CD4-positive, alpha-beta T cell treated with Interleukin-6 at 100 ng/mL for 8 hours (primary cell): ENCODE data around the gene SPACA5.
A peak's percentile ranks its signal among the peaks of the same experiment; 100 is the strongest.
"Not testable (repeated sequence)": the region's sequence is repeated elsewhere in the genome, so short reads cannot be mapped to it uniquely, and the experiment has no call there.

Experiments
- DNase-seq: peaks from one replicate; pipeline ENCODE4 v3.0.0-alpha.2; 2020; ENCODE audit warnings: mixed read lengths, low spot score

Gene SPACA5

GRCh38 chrX:48006688-48007087 lies at the start of gene SPACA5:
TSS of gene SPACA5 (plus strand) at chrX:48006988. CDS start at chrX:48007803, 815 bp downstream.
- not testable (repeated sequence) for DNase-seq

GRCh38 chrX:47958206-47958605 lies 48.6 kb upstream of the SPACA5 start:
- not testable (repeated sequence) for DNase-seq

DNA sequence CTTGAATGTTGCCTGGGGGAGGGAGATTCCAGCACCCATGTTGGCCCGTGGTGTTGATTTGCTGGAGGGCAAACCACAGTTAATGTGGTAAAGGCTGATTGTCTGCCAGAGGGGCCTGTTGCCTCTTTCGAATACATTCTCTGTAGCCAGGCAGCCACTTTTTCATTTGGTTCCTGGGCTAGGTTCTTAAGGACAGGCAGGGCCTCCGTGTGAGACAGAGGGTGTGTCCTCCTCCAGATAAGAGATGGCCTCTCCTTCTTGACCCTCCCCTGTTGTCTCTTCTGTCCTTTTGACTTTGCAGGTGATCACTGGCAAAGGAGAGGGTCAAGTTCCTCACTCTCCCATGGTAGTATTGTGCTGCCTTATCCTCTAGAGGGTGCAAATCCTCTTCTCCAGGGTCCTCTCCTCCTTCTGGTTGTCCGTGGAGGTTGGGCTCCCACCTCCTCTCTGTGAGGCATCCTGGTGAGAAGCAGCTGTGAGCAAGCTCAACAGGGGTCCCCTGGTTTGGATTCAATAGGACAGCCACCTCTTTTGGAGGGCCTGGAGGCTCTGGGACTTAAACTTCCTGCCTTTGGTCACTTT lies 47.9 kb upstream of the SPACA5 start:
- peak; percentile 35 for DNase-seq

GRCh38 chrX:47960406-47960805 lies 46.4 kb upstream of the SPACA5 start:
- DNase-seq: no peak

DNA sequence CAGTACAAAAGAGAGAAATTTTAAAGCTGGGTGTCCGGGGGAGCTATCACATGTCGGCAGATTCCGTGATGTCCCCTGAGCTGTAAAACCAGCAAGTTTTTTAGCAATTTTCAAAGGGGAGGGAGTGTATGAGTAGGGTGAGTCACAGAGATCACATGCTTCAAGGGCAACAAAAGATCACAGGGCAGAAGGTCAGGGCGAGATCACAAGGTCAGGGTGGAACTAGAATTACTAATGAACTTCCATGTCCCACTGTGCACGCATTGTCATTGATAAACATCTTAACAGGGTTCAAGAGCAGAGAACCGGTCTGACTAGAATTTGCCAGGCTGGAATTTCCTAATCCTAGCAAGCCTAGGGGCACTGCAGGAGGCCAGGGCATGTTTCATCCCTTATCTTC lies 45.0 kb upstream of the SPACA5 start:
- not testable (repeated sequence) for DNase-seq

DNA sequence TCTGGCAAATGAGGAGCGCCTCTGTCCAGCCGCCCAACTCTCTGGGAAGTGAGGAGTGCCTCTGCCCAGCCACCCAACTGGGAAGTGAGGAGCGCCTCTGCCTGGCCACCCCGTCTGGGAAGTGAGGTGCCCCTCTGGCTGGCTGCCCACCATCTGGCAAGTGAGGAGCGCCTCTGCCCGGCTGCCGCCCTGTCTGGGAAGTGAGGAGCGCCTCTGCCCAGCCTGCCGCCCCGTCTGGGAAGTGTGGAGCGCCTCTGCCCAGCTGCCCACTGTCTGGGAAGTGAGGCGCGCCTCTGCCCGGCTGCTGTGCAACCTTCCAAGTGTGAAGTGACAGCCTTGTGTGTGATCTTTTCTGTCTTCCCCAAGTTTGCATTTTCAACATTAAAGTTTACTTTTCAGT lies 41.3 kb upstream of the SPACA5 start:
- not testable (repeated sequence) for DNase-seq

- no peak for DNase-seq
These were observed 33.6 kb upstream of the SPACA5 start for GRCh38 chrX:47973235-47973634.

GRCh38 chrX:47976254-47977151 lies 30.3 kb upstream of the SPACA5 start:
- no peak for DNase-seq

- no peak for DNase-seq
These were observed 15.3 kb upstream of the SPACA5 start for GRCh38 chrX:47991263-47992094.

- DNase-seq: no peak
These were observed 14.8 kb upstream of the SPACA5 start for GRCh38 chrX:47992095-47992380.

- no peak for DNase-seq
These were observed 14.1 kb upstream of the SPACA5 start for GRCh38 chrX:47992669-47993068.

DNA sequence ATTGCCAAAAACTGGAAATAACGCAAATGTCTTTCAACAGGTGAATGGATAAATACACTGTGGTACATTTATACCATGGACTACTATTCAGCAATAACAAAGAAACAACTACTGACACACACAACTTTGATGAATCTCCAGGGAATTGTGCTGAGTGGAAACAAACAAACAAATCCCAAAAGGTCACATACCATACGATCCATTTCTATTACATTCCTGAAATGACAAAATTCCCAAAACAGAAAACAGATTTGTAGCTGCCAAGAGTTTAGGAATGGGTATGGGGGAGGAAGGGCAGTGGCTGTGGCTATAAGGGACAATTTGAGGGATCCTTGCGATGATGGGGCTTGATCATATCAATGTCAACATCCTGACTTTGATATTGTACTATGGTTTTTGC lies 5.5 kb upstream of the SPACA5 start:
- no peak for DNase-seq

- DNase-seq: no peak
These were observed 4.5 kb upstream of the SPACA5 start for GRCh38 chrX:48002319-48002718.

DNA sequence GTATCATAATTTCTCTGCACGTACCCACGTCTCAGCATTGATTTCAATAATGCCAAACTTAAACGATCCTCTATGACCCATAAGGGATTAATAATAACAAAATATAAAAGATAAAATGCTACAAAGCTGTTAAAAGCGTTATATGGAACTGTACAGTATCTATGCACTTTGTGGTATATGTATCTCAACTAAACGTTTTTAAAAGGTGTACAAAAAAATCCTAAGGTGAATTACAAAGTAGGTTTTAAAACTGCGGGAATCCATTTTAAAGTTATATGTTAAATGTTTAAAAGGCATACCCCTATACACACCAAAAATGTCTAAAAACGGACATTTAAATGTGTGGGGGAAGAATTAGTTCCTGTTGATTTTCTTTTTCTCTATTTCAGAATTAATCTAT lies 3.9 kb upstream of the SPACA5 start:
- DNase-seq: no peak

DNA sequence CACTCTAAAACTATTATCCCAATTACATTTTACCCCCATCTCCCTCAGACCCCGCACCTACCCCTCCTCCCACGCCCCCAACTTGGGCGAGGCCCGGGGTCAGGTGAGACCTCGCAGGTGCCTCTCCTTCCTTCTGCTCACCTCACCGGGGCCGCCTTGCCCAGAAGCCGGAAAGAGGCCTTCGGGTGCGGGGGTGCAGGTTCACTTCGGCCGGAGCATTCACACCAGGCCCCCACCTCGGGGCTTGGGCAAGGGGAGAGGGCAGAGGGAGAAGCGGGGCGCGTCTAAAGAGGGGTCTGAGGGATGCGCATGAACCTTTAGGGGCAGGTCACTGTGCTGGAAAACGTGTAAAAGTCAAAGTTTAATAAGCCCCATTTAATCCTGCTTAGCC lies 3.4 kb upstream of the SPACA5 start:
- DNase-seq: no peak

DNA sequence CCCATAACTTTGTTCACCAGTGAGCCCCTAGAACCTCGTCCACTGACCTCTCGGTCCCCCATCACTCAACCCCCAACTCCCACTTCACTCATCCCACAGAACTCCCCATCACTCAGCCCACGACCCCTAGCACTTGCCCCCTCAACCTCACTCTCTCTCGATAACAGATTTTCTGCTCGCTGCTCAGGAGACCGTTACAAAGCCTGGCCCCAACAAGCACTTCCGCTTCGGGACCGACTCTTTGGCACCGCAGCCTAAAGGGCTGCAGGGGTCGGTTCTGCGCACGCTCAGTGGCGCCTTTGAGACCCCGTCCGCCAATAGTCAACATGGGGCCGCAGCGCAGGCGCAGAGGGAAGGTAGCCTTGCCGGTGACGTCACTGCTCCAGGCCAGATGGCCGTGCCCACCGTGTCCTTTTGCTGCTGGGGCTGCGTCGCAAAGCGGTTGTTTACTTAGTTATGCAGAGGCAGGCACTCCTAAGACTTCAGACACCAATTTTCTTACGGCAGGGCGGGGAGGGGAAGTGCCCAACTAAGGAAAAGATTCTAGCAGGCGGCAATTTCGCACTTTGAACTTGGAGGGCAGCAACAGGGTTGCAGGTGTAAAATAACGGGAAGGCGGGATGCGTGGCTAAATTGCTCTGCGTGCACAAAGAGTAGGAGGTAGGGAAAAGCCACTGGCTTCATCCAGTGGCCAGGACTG lies 2.9 kb upstream of the SPACA5 start, which contains the start of gene ZNF182:
Gene ZNF182 (minus strand): TSS at position 232 of the 700 bp plus-strand sequence. CDS start 1,380 bp downstream, outside the sequence.
- peak; percentile 91 for DNase-seq

DNA sequence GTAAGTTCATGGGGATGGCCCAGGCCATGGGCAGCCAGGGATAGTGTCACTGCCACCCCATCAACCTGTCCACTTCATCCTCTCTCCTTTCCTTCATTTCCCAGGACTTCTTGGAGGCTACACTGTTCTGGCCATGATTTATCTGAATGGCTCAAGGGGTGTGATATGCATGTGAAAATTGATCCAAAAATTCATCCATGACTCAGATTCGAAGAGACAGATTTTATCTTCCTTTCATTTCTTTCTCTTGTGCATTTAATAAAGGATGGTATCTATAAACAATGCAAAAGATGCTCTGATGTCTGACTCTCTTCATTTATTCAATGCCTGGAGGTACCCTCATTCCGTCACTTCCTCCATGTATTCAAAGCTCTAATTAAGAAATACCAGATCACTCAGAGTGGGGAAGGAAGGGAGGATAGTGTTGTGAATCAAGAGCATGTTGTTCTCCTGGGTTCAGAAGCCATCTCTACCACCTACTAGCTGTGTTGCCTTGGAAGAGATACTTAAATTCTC lies 2.7 kb downstream of the SPACA5 start:
- not testable (repeated sequence) for DNase-seq

DNA sequence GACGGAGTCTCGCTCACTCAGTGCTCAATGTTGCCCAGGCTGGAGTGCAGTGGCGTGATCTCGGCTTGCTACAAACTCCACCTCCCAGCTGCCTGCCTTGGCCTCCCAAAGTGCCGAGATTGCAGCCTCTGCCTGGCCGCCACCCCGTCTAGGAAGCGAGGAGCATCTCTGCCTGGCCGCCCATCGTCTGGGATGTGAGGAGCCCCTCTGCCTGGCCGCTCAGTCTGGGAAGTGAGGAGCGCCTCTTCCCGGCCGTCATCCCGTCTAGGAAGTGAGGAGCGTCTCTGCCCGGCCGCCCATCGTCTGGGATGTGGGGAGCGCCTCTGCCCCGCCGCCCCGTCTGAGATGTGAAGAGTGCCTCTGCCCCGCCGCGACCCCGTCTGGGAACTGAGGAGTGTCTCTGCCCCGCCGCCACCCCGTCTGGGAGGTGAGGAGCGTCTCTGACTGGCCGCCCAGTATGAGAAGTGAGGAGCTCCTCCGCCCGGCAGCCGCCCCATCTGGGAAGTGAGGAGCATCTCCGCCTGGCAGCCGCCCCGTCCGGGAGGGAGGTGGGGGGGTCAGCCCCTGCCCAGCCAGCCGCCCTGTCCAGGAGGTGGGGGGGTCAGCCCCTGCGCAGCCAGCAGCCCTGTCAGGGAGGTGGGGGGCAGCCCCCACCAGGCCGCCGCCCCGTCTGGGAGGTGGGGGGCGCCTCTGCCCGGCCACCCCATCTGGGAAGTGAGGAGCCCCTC lies 10.0 kb downstream of the SPACA5 start:
- not testable (repeated sequence) for DNase-seq

DNA sequence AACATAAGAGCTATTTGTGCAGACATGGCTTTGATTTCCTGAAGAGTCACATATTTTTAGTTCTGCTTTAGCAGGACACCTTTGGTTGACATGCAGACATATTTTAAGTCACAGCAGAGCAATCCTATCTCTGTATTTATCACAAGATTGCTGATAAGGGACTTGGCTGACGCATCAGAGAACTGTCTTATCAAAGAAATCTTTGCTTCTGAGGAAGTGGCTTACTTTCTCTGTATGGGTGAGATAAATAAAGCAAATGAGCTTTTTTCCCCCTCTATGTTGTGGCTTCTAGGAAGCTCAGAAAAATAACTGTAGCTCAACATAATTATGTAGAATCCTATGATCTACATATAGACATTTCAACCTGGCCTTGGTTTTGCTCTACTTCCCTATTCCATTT lies 13.1 kb downstream of the SPACA5 start:
- DNase-seq: not testable (repeated sequence)

DNA sequence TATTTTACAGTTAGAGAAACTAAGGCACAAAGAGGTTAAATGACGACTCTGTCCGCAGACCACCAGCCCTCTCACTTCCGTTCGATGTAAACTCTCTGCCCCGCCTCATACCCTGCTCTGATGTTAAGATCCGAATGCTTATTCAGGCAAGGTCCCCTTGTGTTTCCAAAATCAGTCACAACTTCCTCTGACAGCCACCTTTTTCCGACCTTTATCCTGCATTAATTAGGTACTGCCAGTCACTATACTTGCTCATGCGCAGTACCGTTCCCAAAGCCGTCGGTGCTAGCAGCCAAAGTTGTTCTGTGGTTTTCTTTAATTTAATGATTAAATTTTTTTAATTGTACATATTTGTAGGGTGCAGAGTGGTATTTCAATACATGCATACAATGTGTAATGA lies 13.7 kb downstream of the SPACA5 start:
- peak; percentile 14 for DNase-seq
